K562 (cell line): ENCODE measurements around the gene SLC30A1. TPM values are rescaled to one million over a fixed set of nuclear protein-coding genes. Genes with fewer than 3 reads are reported as not detected.

Experiments used
- ATF3 ChIP-seq, 2 experiments: fragments of 450-650 bp in 1 of 2; sonication (generic) in 1 of 2; formaldehyde crosslinking in 1 of 2; IDR thresholded peaks in 1 of 2; conservative IDR thresholded peaks in 1 of 2; 2 replicates each; pipeline versions ENCODE4 v1.6.1 to v1.8.1; 2016 to 2023; ENCODE audit warnings: mild to moderate bottlenecking in 2 of 2, moderate library complexity in 2 of 2, inconsistent platforms in 1 of 2, missing genetic modification reagents in 1 of 2
- CHD4 ChIP-seq: fragments of 200-600 bp; sonication (generic); IDR thresholded peaks from 3 replicates; pipeline ENCODE4 v1.6.1; 2012; ENCODE audit warnings: low read depth, mild to moderate bottlenecking, mixed read lengths, low read length, inconsistent platforms; ENCODE audit not compliant: insufficient read depth, insufficient replicate concordance, poor library complexity, severe bottlenecking
- DPF2 ChIP-seq: fragments of 450-650 bp; IDR thresholded peaks from 2 replicates; pipeline ENCODE4 v1.6.1; 2016
- FOXK1 ChIP-seq: sonication (generic); formaldehyde crosslinking; IDR thresholded peaks from 2 replicates; pipeline ENCODE4 v1.8.0; 2022; ENCODE audit warnings: missing genetic modification reagents, mild to moderate bottlenecking, borderline replicate concordance
- HNRNPL ChIP-seq: fragments of 200-400 bp; formaldehyde crosslinking; IDR thresholded peaks from 2 replicates; pipeline ENCODE4 v1.6.1; 2017; ENCODE audit warnings: low read depth, mild to moderate bottlenecking, low read length
- HSF4 ChIP-seq: fragments of 250-450 bp; sonication (Bioruptor Pico); IDR thresholded peaks from 2 replicates; pipeline ENCODE4 v2.1.2; 2022; ENCODE audit warnings: mild to moderate bottlenecking, moderate library complexity, borderline replicate concordance
- NFYB ChIP-seq: IDR thresholded peaks from 2 replicates; pipeline ENCODE4 v1.6.1; 2011; ENCODE audit warnings: mild to moderate bottlenecking, moderate library complexity; ENCODE audit not compliant: insufficient read length; ENCODE audit errors: extremely low read depth
- POLR3A ChIP-seq: IDR thresholded peaks from 2 replicates; pipeline ENCODE4 v1.6.1; 2011; ENCODE audit warnings: borderline replicate concordance, mild to moderate bottlenecking, moderate library complexity; ENCODE audit not compliant: insufficient read length, insufficient read depth; ENCODE audit errors: extremely low read depth
- REST ChIP-seq, 2 experiments: fragments of 450-650 bp; formaldehyde crosslinking in 1 of 2; IDR thresholded peaks; 2 replicates each; pipeline versions ENCODE4 v1.4.0 to v1.6.1; 2014 to 2020; ENCODE audit warnings: mild to moderate bottlenecking in 2 of 2, borderline replicate concordance in 1 of 2, low read depth in 1 of 2
- SNIP1 ChIP-seq: fragments of 450-650 bp; IDR thresholded peaks from 2 replicates; pipeline ENCODE4 v1.7.1; 2017; ENCODE audit warnings: low read depth, mild to moderate bottlenecking
- SRSF3 ChIP-seq: fragments of 200-400 bp; formaldehyde crosslinking; IDR thresholded peaks from 2 replicates; pipeline ENCODE4 v1.6.1; 2016; ENCODE audit warnings: mild to moderate bottlenecking, low read length, moderate library complexity; ENCODE audit not compliant: insufficient read depth
- ZBTB12 ChIP-seq: fragments of 250-450 bp; sonication (Bioruptor Pico); IDR thresholded peaks from 2 replicates; pipeline ENCODE4 v1.4.0; 2020
- ZNF436 ChIP-seq: fragments of 250-450, 450-650 bp; sonication (Bioruptor Pico); formaldehyde crosslinking; IDR thresholded peaks from 2 replicates; pipeline ENCODE4 v1.7.0; 2020; ENCODE audit warnings: mild to moderate bottlenecking
- polyA plus RNA-seq, 8 experiments: library from polyadenylated mRNA; depleted of rRNA in 4 of 8; stranded (reverse) in 5 of 8; unstranded in 3 of 8; fragments of >200 nt; fragmentation: Nextera tagmentation in 2 of 8; fragmentation: Illumina TruSeq in 1 of 8; extraction: Ambion mirVana in 2 of 8; extraction: Trizol in 1 of 8; gene quantifications; 2 replicates each; pipeline versions ENCODE4 v1.2.1 to v1.2.3, GENCODE V29; 2011 to 2014; ENCODE audit warnings: inconsistent platforms in 1 of 8, missing spikeins in 1 of 8
- total RNA-seq, 7 experiments: library from RNA; depleted of rRNA in 6 of 7; stranded (reverse); fragments of >200 nt in 6 of 7; fragmentation: Illumina TruSeq in 2 of 7; extraction: Trizol in 2 of 7; gene quantifications; 2 replicates each; pipeline versions ENCODE4 v1.2.1 to v1.2.3, GENCODE V29; 2011 to 2021; ENCODE audit warnings: low replicate concordance in 1 of 7

The SLC30A1 gene
- total and polyA plus RNA-seq, 9 of the 15 experiments (the other 6 are each of a cell fraction or from before 2014, with no cell fraction given) = 4.1 to 14.4 (median 6.6) TPM

- TF ChIP-seq REST (IDR thresholded peaks at IDR 0.05; ENCODE audit: borderline replicate concordance) = no peak
- no peak for TF ChIP-seq REST (CRISPR knock-in tag; IDR thresholded peaks at IDR 0.05; ENCODE audit: low read depth)
- TF ChIP-seq SRSF3 = no peak
- TF ChIP-seq NFYB = no peak
- no peak for TF ChIP-seq ZBTB12 (CRISPR knock-in tag)
- no peak for TF ChIP-seq ZNF436 (CRISPR knock-in tag)
- TF ChIP-seq POLR3A = no peak
- TF ChIP-seq FOXK1 = no peak
- peak; percentile 64; the same call in 1 of the 2 replicates for TF ChIP-seq DPF2
- TF ChIP-seq CHD4 = no peak
- no peak for TF ChIP-seq SNIP1
- TF ChIP-seq HSF4 = no peak
- TF ChIP-seq HNRNPL = no peak
- TF ChIP-seq ATF3 (IDR thresholded peaks at IDR 0.05) = peak; percentile 53
- TF ChIP-seq ATF3 (CRISPR knock-in tag; conservative IDR thresholded peaks at IDR 0.05) = no peak
These were observed 11.1 kb upstream of the SLC30A1 start (continued) for GRCh38 chr1:211589782-211590721.
